ENCODE data around the gene EMX1. TPM values are rescaled to one million over a fixed set of nuclear protein-coding genes. Genes with fewer than 3 reads are reported as not detected.

Gene EMX1
- total RNA-seq, 4 donors from 2014 or later = 0.15 TPM; not detected in 3

DNA sequence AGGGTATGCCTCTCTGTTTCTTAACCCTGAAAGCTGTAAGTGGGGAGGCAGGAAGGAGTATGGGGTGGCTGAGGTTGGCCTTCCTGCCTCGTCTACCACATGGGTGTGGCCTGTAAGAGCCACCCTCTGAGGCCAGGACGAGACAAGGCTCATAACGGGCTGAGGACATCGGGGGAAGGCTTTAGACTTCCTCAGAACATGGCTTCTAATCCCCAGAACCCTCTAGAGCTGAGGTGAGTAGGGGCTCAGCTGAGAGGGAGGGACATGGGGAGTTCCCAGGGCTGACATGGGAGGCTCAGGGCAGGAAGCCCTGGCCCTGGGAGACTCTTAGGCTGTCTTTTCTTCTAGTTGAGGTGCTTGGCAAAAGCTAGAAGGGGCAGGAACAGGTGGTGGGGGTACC, 36.7 kb downstream of the EMX1 start:
- no CpG with 5 or more reads among the region's 4 CpGs for WGBS, 2 donors
- intact Hi-C loops (cut with DNase I) = no loop called here
- no peaks in the 10 kb centered on the region for H3K27me3 ChIP-seq
- H3K27ac ChIP-seq = no peak overlapping the region
- no peak overlapping the region for H3K4me3 ChIP-seq
- H3K4me1 ChIP-seq = no peaks in the 10 kb centered on the region
- TF ChIP-seq CTCF (IDR thresholded peaks at IDR 0.05) = no peak
- no peak for TF ChIP-seq POLR2A (IDR thresholded peaks at IDR 0.05)
- no peaks in the 10 kb centered on the region for H3K36me3 ChIP-seq
- no peaks in the 10 kb centered on the region for H3K9me3 ChIP-seq
- no peak for DNase-seq

GRCh38 chr2:72954376-72955227, 37.3 kb downstream of the EMX1 start:
- no peaks in the 10 kb centered on the region for H3K4me1 ChIP-seq
- no peak for DNase-seq
- H3K27me3 ChIP-seq = no peaks in the 10 kb centered on the region
- H3K4me3 ChIP-seq = no peak overlapping the region
- no peaks in the 10 kb centered on the region for H3K36me3 ChIP-seq
- no peaks in the 10 kb centered on the region for H3K9me3 ChIP-seq
- H3K27ac ChIP-seq = no peak overlapping the region
- WGBS, 2 donors = 71% methylated on average over 6 of the region's 12 CpGs; no CpG with 5 or more reads in 1 of the 2 donors
- intact Hi-C loops (cut with DNase I) = no loop called here
- no peak for TF ChIP-seq CTCF (IDR thresholded peaks at IDR 0.05)
- TF ChIP-seq POLR2A (IDR thresholded peaks at IDR 0.05) = no peak

DNA sequence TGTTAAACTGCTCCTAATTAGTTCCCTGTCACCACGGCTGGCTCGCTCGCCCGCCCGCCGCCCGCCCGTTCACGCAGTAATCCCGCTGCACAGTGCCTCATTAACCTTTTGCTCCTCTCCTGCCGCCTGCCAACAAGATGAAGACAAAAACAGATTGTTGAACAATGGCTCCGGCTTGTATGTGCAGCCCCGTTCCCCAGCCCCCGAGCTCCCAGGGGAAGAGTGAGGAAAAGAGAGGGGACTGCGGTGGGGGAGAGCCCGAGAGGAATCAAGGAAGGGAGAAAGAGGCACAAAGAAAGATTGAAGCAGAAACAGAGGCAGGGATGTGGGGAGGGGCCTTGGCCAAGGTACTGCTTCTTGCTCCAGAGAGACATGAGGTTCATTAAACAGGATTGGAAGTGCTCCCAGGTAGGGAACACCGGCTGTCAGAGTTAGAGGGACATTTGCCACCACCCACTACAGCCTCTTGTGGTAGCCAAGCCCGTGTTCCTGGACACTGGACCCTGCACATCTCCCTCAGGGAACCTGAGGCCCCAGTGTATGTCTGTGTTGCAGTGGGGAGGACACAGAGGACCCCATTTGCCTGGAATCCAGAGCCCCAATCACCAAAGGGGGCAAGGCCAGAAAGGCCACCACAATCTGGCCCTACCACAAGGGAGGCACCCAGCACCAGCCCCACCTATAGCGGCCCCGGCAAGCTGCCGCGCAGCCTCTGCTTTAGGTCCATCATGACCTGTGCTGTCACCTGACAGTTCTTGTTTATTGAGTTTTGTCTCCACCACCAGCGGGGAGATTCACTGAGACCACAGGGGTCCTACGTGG, 38.1 kb downstream of the EMX1 start:
- no peak for DNase-seq
- no peaks in the 10 kb centered on the region for H3K36me3 ChIP-seq
- no peak overlapping the region for H3K4me3 ChIP-seq
- H3K27ac ChIP-seq = no peak overlapping the region
- no peaks in the 10 kb centered on the region for H3K4me1 ChIP-seq
- 74 to 76% methylated on average over 11 to 16 of the region's 24 CpGs for WGBS, 2 donors
- TF ChIP-seq POLR2A (IDR thresholded peaks at IDR 0.05) (no peak), CTCF (IDR thresholded peaks at IDR 0.05) (no peak)
- no peaks in the 10 kb centered on the region for H3K27me3 ChIP-seq
- no peaks in the 10 kb centered on the region for H3K9me3 ChIP-seq
- intact Hi-C loops (cut with DNase I) = no loop called here

DNA sequence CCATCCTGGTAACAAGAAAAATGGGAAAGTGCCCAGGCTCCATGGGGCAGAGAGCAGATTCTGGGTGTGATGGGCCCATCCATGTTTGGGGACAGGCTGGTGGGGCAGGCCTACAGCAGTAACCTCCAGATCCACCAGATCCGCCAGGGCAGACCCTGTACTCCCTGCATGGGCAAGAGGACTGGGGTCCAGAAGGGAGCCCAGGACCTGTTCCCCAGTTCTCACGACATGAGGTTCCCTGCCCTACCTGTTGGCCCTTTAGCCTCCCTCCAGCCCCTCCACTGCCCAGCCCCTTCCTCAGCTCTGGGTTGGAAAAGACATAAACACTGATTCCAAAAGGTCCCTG, 38.7 kb downstream of the EMX1 start:
- H3K36me3 ChIP-seq = no peaks in the 10 kb centered on the region
- WGBS, 2 donors = 100% methylated on average over 1 of the region's 2 CpGs; no CpG with 5 or more reads in 1 of the 2 donors
- H3K27ac ChIP-seq = no peak overlapping the region
- intact Hi-C loops (cut with DNase I) = no loop called here
- no peaks in the 10 kb centered on the region for H3K9me3 ChIP-seq
- H3K4me1 ChIP-seq = no peaks in the 10 kb centered on the region
- H3K27me3 ChIP-seq = no peaks in the 10 kb centered on the region
- no peak for TF ChIP-seq POLR2A (IDR thresholded peaks at IDR 0.05)
- TF ChIP-seq CTCF (IDR thresholded peaks at IDR 0.05) = no peak
- H3K4me3 ChIP-seq = no peak overlapping the region
- no peak for DNase-seq

- Histone ChIP-seq H3K36me3 (no peaks in the 10 kb centered on the region), H3K4me3 (no peak overlapping the region), H3K27me3 (no peaks in the 10 kb centered on the region), H3K27ac (no peak overlapping the region), H3K9me3 (no peaks in the 10 kb centered on the region), H3K4me1 (no peaks in the 10 kb centered on the region)
- intact Hi-C loops (cut with DNase I) = no loop called here
- DNase-seq = no peak
- no peak for TF ChIP-seq POLR2A (IDR thresholded peaks at IDR 0.05)
- no peak for TF ChIP-seq CTCF (IDR thresholded peaks at IDR 0.05)
- 85 to 90% methylated on average over 3 of the region's 3 CpGs for WGBS, 2 donors
Observed at GRCh38 chr2:72956936-72957335, 39.6 kb downstream of the EMX1 start.

Measured in esophagus squamous epithelium (tissue), 5 donors.